Spleen (tissue), 11 donors: ENCODE measurements around the gene RNF115. TPM values are rescaled to one million over a fixed set of nuclear protein-coding genes. Genes with fewer than 3 reads are reported as not detected.

Experiments used
- DNase-seq: peaks from one replicate; pipeline ENCODE4 v3.0.0-alpha.2; 2020
- H3K27ac ChIP-seq, 8 donors: fragments of 200-600 bp; sonication (generic) in 7 of 8; 1 replicate in 4 of 8; 2 replicates in 4 of 8; pipeline versions ENCODE4 v1.5.0 to v1.8.0; 2016 to 2021; ENCODE audit warnings: inconsistent platforms in 4 of 8, mild to moderate bottlenecking in 4 of 8, moderate library complexity in 1 of 8
- H3K27me3 ChIP-seq, 7 donors: fragments of 200-600 bp; sonication (generic) in 6 of 7; replicated peaks in 1 of 7; 1 replicate in 4 of 7; 2 replicates in 3 of 7; pipeline versions ENCODE4 v1.5.0 to v1.8.0; 2016 to 2021; ENCODE audit warnings: inconsistent platforms in 3 of 7, mild to moderate bottlenecking in 1 of 7
- H3K36me3 ChIP-seq, 6 donors: fragments of 200-600 bp; sonication (generic) in 5 of 6; 1 replicate in 4 of 6; 2 replicates in 2 of 6; pipeline versions ENCODE4 v1.5.0 to v1.8.0; 2016 to 2021; ENCODE audit warnings: inconsistent platforms in 2 of 6
- H3K4me1 ChIP-seq, 6 donors: fragments of 200-600 bp; sonication (generic) in 5 of 6; 1 replicate in 3 of 6; 2 replicates in 3 of 6; pipeline versions ENCODE4 v1.5.0 to v1.8.0; 2016 to 2021; ENCODE audit warnings: inconsistent platforms in 3 of 6
- H3K4me3 ChIP-seq, 8 donors: fragments of 200-600 bp; sonication (generic) in 7 of 8; 1 replicate in 4 of 8; 2 replicates in 4 of 8; pipeline versions ENCODE4 v1.5.0 to v1.8.0; 2016 to 2021; ENCODE audit warnings: inconsistent platforms in 4 of 8, mild to moderate bottlenecking in 4 of 8, moderate library complexity in 2 of 8
- H3K9me3 ChIP-seq, 8 donors: fragments of 200-600 bp; sonication (generic) in 7 of 8; 1 replicate in 4 of 8; 2 replicates in 4 of 8; pipeline versions ENCODE4 v1.5.0 to v1.8.0; 2016 to 2021; ENCODE audit warnings: inconsistent platforms in 4 of 8
- POLR2A ChIP-seq, 3 donors: fragments of 450-650 bp; IDR thresholded peaks; one replicate each; pipeline ENCODE4 v1.5.1; 2017; ENCODE audit warnings: antibody characterized with exemption in 3 of 3, mild to moderate bottlenecking in 1 of 3
- POLR2AphosphoS5 ChIP-seq, 3 donors: sonication (generic); formaldehyde crosslinking; IDR thresholded peaks; one replicate each; pipeline ENCODE4 v1.5.1; 2017; ENCODE audit warnings: antibody characterized with exemption in 3 of 3
- WGBS, 5 donors: extraction: QIAGEN DNeasy Blood & Tissue Kit in 3 of 5; methylation state at CpG; one replicate each; pipeline versions ENCODE4 v1.1.5 to v1.1.7; 2013 to 2018; 5-methylcytosine and 5-hydroxymethylcytosine counted together
- intact Hi-C: fragments of 100-400 bp; cut with DNase I; formaldehyde crosslinking; loops from one replicate; pipeline ENCODE4 v1.15.0; 2023; ENCODE audit warnings: low total_unique reads
- polyA plus RNA-seq, 3 donors: library from polyadenylated mRNA; stranded (reverse); fragments of 200-250 nt; gene quantifications; one replicate each; pipeline ENCODE4 v1.2.1, GENCODE V29; 2013
- total RNA-seq, 7 donors: library from RNA; depleted of rRNA in 3 of 7; stranded (reverse); fragments of >200 nt in 3 of 7; fragmentation: NEBNext Ultra II Directional in 4 of 7; extraction: Animal tissue kit (Norgen Biotek cat#: 25700) in 4 of 7; gene quantifications; one replicate each; pipeline versions ENCODE4 v1.1.0 to v1.2.1, GENCODE V29; 2016 to 2021
- TF ChIP-seq, protein P1 (sequence below), 11 experiments: fragments of 200-600 bp in 7 of 11; fragments of 450-650 bp in 4 of 11; sonication (generic) in 4 of 11; IDR thresholded peaks in 8 of 11; conservative IDR thresholded peaks in 3 of 11; 1 replicate in 7 of 11; 2 replicates in 4 of 11; pipeline versions ENCODE4 v1.4.0 to v1.8.0; 2016 to 2021; ENCODE audit warnings: antibody characterized with exemption in 11 of 11, inconsistent platforms in 4 of 11, mild to moderate bottlenecking in 1 of 11
- donor health status: healthy with polysubstance abuse.
- donor health status: DM: no; HTN: no; CAD: no; lungs with moderate emphysema.
- donor health status: DM: no; HTN: no; CAD: no.
- donor health status: Bipolar disorder and iron deficiency.
- donor health status: healthy.
- donor health status: DM: no; HTN: no; CAD: no.
- donor health status: DM: yes; HTN: yes; CAD: no.

Gene RNF115
- total and polyA plus RNA-seq, 10 donors = 4.8 to 27.2 (median 15.0) TPM

DNA sequence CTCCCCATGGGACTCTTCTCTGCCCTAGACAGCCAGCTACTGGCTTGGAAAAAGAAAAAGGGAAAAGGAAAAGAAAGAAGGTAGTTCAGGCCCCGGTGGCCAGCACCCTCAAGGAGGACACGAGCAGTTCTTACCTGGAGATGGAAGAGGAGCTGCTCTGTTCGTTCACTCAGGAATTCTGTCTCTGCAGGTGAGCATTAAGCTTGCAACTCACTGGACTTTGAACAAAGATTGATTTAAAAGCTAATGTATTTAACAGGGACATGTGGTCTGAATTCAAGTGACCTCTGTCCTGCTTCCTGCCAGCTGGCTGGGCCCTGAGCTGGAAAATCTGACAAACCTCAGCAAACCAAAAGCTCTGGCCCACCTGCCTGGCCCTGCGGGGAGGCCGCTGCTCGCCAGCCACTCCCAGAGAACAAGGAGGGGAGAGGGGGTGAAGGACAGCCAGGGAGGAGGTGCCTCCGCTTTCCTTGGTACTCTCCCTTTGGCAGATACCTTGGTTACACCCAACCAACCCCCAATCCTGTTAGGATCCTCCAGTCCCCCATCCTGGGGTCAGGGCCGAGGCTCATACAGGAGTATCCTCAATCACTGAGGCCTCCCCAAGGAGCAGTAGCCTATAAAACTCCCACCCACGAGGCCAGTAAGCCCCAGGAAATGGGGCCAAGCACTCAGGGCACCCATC is 116.6 kb downstream of the RNF115 start, which contains the start of gene PDZK1:
TSS of gene PDZK1 (minus strand) at position 186 of the 685 bp plus-strand sequence. CDS start 19,347 bp downstream, outside the sequence.
- Histone ChIP-seq H3K27ac (no peak within 1 kb of the TSS), H3K9me3 (no peaks in the 10 kb centered on the region), H3K27me3 (no peaks in the 10 kb centered on the region), H3K4me3 (no peak within 1 kb of the TSS), H3K4me1 (no peaks in the 10 kb centered on the region), H3K36me3 (no peaks in the 10 kb centered on the region)
- no peak for TF ChIP-seq POLR2A (IDR thresholded peaks at IDR 0.05)
- TF ChIP-seq POLR2AphosphoS5 (IDR thresholded peaks at IDR 0.05) = no peak
- TF ChIP-seq, protein P1, sequence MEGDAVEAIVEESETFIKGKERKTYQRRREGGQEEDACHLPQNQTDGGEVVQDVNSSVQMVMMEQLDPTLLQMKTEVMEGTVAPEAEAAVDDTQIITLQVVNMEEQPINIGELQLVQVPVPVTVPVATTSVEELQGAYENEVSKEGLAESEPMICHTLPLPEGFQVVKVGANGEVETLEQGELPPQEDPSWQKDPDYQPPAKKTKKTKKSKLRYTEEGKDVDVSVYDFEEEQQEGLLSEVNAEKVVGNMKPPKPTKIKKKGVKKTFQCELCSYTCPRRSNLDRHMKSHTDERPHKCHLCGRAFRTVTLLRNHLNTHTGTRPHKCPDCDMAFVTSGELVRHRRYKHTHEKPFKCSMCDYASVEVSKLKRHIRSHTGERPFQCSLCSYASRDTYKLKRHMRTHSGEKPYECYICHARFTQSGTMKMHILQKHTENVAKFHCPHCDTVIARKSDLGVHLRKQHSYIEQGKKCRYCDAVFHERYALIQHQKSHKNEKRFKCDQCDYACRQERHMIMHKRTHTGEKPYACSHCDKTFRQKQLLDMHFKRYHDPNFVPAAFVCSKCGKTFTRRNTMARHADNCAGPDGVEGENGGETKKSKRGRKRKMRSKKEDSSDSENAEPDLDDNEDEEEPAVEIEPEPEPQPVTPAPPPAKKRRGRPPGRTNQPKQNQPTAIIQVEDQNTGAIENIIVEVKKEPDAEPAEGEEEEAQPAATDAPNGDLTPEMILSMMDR (IDR thresholded peaks at IDR 0.05 in 8 of 11, conservative IDR thresholded peaks at IDR 0.05 in 3 of 11) = no peak
- WGBS, 5 donors = 80 to 84% (median 82%) methylated on average over 6 to 9 of the region's 9 CpGs
- intact Hi-C loops = no loop called here
- no peak for DNase-seq

DNA sequence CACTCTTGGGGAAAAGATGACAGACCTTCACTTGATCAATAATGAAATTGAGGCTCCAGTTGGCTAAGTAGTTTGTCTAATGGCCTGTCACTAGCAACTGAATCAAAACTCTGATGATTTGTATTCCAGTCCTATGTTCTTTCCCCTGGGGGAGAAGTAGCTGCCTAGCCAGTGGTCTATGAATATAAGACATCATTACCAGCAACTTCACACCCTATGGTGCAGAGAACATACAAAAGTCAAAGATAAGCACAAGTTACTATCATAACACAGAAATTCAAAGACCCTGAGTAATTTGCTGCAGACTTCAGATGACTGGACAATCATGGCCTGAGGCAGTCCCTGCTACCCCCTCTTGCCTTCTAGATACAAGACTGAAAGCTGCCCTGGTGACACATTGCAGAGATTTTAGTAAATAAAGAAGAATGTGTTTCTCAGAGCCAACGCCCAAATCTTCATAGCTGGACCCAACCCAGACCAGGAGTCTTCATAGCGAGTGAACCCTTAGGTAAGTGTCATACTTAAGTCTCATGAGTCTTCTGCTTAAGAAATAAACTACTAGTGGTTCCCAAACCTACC is 117.7 kb downstream of the RNF115 start:
- Histone ChIP-seq H3K36me3 (no peaks in the 10 kb centered on the region), H3K4me1 (no peaks in the 10 kb centered on the region), H3K4me3 (no peak overlapping the region), H3K27me3 (no peaks in the 10 kb centered on the region), H3K27ac (no peak overlapping the region), H3K9me3 (no peaks in the 10 kb centered on the region)
- TF ChIP-seq POLR2AphosphoS5 (IDR thresholded peaks at IDR 0.05) (no peak), POLR2A (IDR thresholded peaks at IDR 0.05) (no peak)
- TF ChIP-seq, protein P1 (IDR thresholded peaks at IDR 0.05 in 8 of 11, conservative IDR thresholded peaks at IDR 0.05 in 3 of 11) = no peak
- WGBS, 5 donors = 88 to 100% (median 90%) methylated on average over 2 of the region's 2 CpGs
- intact Hi-C loops = no loop called here
- DNase-seq = no peak

DNA sequence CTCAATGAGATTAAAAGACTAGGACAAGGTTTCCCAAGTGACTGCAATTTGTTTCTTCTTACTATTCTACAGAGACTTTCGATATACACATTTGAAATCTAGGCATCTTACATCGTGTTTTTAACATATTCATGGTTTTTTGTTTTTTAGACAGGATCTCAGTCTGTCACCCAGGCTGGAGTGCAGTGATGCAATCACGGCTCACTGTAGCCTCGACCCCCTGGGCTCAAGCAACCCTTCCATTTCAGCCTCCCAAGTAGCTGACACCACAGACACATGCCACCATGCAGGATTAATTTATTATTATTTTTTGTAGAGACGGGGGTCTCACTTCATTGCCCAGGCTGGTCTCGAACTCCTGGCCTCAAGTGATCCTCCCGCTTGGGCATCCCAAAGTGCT is 118.3 kb downstream of the RNF115 start:
- Histone ChIP-seq H3K27me3 (no peaks in the 10 kb centered on the region), H3K4me3 (no peak overlapping the region), H3K27ac (no peak overlapping the region), H3K9me3 (no peaks in the 10 kb centered on the region), H3K4me1 (no peaks in the 10 kb centered on the region), H3K36me3 (no peaks in the 10 kb centered on the region)
- WGBS, 5 donors = 85 to 93% (median 87%) methylated on average over 7 of the region's 7 CpGs
- TF ChIP-seq POLR2AphosphoS5 (IDR thresholded peaks at IDR 0.05) (no peak), POLR2A (IDR thresholded peaks at IDR 0.05) (no peak)
- TF ChIP-seq, protein P1 (IDR thresholded peaks at IDR 0.05 in 8 of 11, conservative IDR thresholded peaks at IDR 0.05 in 3 of 11) = no peak
- intact Hi-C loops = no loop called here
- no peak for DNase-seq

DNA sequence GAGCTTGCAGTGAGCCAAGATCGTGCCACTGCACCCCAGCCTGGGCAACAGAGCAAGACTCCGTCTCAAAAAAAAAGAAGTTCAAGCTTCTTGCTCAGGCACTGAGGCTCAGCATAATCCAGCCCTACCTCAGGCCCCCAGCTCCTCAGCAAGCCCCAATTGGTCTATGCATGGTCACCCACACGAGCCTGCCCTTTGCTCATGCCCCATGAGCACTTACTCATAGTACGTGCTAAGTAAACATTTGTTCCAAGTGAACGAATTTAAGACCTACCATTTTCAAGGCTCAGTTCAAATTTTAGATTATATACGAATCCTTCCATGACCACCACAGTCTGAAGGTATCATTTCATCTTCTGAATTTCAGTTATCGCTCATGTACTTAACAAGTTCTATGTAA is 121.1 kb downstream of the RNF115 start:
- 82 to 95% (median 88%) methylated on average over 7 of the region's 7 CpGs for WGBS, 5 donors
- no peak for DNase-seq
- Histone ChIP-seq H3K9me3 (no peaks in the 10 kb centered on the region), H3K4me3 (no peak overlapping the region), H3K36me3 (no peaks in the 10 kb centered on the region), H3K27ac (no peak overlapping the region), H3K4me1 (no peaks in the 10 kb centered on the region), H3K27me3 (no peaks in the 10 kb centered on the region)
- TF ChIP-seq POLR2A (IDR thresholded peaks at IDR 0.05) = no peak
- TF ChIP-seq POLR2AphosphoS5 (IDR thresholded peaks at IDR 0.05) = no peak
- TF ChIP-seq, protein P1 (IDR thresholded peaks at IDR 0.05 in 8 of 11, conservative IDR thresholded peaks at IDR 0.05 in 3 of 11) = no peak
- intact Hi-C loops = no loop called here
